ENCODE data around the gene ORAI2.
"Not testable (repeated sequence)": the region's sequence is repeated elsewhere in the genome, so short reads cannot be mapped to it uniquely, and the experiment has no call there.

The ORAI2 gene

DNA sequence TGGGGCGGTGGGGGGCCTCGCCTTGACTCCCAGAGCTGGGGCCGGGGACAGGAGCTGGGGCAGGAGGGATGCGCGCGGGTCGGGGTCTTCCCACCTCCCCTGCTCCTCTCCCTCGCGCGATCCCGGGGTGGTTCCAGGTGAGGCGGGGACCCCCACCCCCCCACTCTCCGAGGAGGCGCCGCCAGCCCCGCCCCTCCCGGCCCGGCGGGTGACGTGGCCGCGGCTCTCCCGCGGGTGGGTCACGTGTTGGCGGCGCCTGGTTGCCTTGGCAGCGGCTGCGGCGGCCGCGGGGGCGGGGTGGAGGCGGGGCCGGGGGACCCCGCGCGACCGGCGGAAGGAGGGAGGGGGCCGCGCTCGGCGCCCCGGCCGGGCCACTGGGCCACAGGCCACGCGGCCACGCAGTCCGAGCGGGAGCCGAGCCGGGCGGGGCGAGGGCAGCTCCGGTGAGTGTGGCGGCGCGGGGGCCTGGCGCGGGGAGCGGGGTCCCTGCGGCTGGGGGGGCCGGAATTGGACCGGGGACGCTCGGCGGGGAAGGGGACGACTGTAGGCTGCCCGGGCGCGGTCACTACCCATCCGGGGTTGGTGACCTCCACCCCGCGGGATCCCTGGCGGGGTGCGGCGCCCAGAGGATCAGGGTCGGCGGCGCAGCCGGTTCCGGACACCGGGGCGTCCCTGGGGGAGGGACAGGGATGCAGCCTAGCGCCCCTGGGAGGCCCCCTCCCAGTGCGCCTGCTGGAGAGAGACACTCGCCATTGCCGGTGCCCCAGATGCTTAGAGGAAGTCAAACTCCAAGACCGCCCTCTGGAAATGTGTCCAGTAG, at the start of gene ORAI2:
ORAI2 (plus strand) TSS at position 357 of the 820 bp plus-strand sequence. CDS start 5,382 bp downstream, outside the sequence.
- no peak for DNase-seq

DNA sequence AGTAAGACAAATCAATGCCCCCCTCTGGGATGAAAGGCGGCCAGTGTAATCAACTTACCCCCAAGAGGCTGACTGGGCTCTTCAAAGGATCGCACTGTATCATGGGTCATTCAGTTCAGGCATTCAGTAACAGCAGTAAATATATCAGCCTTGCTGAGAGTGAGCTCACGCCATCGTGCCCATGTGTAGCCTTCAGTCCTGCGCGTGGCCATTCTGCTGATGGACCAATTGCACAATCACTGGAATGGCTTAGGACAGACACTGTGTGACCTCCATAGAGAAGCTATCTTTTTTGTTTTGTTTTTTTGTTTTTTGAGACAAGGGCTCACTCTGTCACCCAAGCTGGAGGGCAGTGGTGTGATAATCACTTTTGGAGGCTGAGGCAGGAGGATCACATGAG, 46.3 kb upstream of the ORAI2 start:
- no peak for DNase-seq

DNA sequence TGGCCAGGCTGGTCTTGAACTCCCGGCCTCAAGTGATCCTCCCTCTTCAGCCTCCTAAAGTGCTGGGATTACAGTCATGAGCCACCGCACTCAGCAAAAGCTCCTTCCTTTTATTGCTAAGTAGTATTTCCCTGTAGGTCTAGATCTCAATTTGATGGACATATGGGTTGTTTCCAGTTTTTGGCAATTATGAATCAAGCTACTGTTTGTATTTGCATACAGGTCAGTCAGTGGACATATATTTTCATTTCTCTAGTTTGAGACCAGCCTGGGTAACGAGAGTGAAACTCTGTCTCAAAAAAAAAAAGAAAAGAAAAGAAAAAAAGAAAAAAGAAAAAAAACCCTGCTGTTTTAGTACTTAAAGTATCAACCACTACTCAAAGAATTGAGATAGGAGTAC, 43.6 kb upstream of the ORAI2 start:
- no peak for DNase-seq

DNA sequence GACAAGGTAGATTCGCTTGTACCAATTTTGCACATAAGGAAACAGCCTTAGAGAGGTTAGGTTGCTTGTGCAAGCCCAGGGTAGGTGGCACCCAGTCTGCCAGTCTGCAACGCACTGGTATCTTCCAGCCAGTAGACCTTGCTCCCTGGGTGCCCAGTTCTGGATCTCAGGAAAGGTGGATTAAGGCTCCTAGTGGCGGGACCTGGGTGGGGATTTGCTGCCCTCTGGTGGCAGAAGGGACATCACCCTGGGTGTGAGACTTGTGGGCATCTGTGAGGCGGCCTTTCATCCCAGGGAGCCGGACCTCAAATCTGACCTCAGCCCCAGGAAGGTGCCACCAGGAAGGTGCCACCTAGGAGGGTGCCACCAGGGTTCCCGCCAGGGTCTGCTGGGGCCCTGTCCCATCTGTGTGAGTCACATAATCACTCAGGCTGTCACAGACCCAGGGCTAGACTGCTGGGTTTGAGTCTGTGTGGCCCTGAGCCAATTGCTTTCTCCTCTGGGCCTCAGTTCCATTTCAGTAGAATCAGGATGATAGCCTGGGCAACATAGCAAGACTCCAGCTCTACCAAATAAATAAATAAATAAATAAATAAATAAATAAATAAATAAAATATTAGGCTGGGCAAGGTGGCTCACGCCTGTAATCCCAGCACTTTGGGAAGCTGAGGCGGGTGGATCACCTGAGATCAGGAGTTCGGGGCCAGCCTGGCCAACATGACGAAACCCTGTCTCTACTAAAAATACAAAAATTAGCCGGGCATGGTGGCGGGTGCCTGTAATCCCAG, 42.5 kb upstream of the ORAI2 start:
- DNase-seq, result peak; percentile 45

DNA sequence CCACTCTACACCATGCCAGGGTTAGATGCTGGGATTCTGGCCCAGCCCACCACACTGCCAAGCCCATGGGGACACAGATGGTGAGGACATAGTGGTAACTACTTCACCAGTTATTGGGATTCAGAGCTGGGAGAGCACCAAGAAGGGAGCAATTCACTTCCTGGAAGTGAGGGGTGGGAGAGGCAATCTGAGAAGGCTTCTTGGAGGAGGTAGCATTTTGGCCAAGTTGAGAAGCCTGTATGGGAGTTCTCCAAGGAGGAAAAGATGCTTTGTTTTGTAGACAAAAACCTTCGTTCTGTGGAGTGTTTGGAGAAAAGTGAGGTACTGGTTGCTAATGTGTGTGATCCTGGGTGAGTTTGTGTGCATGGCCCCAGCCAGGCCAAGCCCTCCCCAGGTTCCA, 41.0 kb upstream of the ORAI2 start:
- DNase-seq, result no peak

DNA sequence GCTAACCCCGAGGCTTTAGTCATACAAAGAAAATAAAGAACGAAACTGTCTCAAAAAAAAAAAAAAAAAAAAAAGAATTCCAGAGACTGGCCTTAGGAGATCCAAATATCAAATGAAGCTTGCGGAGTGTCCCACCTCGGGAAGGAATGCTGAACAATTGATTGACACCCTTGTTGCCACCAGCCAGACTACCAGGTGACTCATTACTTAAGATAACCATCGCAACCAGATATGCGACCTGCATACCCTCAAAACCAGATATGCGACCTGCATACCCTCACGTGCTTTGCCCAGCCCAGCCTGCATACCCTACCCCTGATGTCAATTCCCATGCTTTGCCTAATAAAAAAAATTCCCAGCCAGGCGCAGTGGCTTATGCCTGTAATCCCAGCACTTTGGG, 39.9 kb upstream of the ORAI2 start:
- no peak for DNase-seq

DNA sequence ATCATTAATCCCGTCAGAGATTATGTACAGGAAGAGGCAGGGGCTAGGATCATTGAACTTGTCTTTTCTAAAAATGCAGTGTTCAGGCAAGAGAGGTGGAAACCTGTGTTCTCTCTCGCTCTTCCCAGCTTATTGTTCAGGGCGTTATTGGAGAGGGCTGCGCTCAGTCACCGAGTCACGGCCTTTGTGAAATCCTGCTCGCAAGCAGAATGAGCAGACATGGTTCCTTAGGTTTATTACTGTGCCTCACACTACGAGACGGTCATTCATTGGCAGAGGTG, 37.8 kb upstream of the ORAI2 start:
- DNase-seq, result no peak

DNA sequence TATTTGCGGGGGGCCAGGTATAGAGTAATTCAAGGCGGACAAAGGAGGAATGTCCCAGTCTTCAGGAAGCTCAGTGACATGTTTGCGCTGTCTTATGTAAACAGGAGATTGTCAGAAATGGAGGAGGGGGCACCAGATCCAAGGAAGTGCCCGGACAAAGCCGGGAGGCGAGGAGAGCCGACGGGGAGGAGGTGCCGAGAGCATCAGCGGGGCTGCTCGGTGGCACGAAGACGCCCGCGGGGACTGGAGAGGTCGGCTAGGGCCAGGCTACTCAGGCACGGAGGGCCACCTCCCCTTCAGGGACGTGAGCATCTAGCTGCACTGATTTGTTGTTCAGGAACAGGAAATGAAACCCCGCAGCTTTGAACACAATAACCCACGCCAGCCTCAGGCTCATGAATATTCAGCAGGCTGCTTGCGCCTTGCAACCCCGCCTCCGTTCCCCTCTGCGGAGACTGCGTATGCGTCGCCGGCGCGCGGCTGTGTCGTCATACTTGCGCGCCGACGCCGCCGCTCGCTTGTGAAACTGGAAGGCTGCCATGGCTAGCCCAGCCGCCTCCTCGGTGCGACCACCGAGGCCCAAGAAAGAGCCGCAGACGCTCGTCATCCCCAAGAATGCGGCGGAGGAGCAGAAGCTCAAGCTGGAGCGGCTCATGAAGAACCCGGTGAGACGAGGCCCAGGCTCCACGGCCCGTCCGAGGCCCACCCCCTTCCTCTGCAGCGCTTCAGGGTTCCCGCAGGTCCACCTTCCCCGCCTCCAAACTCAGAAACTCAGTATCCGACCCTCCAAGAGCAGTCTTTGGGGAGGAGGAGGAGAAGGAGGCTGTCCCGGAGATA, 37.3 kb upstream of the ORAI2 start, which contains the start of gene PRKRIP1:
PRKRIP1 (plus strand) TSS at position 491 of the 837 bp plus-strand sequence; CDS start at position 540, 49 bp downstream.
- peak; percentile 89 for DNase-seq

DNA sequence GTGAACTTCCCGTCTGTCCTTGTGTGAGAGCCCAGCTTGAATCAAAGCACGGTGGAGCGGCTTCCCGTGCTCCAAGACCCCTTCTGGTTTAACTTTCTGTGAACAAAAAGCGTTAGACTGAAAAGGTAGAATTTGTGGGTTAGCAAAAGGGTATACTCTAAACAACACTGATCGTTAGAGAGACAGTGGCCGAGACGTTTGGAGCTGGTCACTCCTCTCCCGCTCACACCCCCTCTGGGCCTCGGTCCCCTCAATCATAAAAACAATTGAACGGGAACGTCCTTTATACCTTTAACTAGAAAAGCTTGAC, 36.7 kb upstream of the ORAI2 start:
- DNase-seq, result no peak

DNA sequence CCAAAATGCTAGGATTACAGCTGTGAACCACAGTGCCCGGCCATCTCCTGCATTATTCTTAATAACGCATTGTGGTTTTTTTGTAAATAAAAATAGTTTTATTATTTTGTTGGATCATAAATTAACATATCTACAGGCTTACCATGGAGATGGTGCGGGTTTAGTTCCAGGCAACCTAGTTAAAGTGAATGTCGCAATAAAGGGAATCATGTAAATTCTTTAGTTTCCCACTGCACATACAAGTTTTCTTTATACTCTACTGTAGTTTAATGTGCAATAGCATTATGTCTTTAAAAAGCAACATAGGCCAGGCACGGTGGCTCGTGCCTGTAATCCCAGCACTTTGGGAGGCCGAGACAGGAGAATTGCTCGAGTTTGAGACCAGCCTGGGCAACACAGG, 34.8 kb upstream of the ORAI2 start:
- no peak for DNase-seq

DNA sequence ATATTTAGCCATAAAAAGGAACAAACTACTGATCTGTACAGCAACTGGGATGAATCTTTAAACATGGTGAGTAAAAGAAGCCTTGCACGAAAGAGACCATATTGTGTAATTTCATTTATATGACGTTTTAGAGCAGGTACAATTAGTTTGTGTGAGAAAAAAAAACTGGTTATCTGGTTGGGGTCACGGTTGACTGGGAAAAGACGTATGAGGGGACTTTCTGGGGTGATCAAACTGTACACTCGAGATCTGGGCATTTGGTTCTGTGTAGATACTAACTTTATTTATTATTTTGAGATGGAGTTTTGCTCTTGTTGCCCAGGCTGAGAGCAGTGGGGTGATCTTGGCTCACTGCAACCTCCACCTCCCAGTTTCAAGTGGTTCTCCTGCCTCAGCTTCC, 33.0 kb upstream of the ORAI2 start:
- DNase-seq, result no peak

DNA sequence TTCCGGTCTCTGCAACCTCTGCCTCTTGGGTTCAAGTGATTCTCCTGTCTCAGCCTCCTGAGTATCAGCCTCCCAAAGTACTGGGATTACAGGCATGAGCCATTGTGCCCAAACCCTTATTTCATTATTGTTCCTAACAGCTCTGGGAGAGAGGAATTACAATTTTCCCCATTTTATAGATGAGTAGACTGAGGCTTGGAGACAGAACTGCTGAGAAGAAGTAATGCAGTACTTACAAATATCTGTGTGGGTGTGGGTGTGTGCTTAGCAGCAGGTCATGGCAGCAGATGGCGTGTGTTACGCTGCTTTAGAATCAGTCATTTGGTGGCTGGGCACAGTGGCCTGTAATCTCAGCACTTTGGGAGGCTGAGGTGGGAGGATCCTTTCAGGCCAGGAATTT, 29.8 kb upstream of the ORAI2 start:
- no peak for DNase-seq

DNA sequence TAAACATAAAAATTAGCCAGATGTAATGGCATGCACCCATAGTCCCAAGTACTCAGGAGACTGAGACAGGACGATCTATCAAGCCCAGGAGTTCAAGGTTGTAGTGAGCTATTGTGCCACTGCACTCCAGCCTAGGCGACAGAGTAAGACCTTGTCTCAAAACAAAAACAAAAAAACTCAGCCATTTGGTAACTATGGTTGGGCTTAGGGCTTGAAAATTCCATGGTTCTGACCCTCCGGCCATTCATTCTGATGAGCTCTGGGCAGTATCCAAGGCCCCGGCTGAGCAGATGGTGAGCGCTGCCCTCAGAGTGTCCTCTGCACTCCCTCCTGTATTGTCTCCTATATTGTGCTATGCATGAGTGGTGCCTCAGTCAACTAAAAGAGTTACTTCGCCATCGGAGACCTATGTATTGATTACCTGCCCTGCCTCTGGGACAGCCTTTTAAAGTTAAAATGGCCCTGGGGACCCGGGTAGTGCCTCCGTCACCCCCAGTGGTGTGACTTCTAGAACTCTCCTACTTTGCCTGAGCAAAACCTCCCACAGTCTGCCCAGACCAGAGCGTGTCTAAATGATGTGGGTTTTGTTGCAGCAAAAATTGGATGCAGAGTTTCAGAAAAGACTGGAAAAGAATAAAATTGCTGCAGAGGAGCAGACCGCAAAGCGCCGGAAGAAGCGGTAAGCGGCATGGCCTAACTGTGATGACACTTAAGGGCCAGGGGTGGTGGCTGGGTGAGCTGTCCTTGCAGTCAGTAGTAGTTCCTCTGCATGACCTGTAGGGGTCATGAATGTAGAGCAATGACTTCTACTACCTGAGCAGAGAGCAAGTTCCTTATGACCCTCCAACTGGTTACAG, 29.1 kb upstream of the ORAI2 start:
- DNase-seq, result peak; percentile 59

DNA sequence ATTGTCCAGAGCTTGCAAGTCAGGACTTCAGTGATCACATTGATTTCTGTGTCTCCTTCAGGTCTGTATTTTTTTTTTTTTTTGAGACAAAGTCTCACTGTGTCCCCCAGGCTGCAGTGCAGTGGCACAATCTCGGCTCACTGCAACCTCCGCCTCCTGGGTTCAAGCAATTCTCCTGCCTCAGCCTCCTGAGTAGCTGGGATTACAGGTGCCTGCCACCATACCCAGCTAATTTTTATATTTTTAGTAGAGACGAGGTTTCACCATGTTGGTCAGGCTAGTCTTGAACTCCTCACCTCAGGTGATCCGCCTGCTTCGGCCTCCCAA, 28.6 kb upstream of the ORAI2 start:
- not testable (repeated sequence) for DNase-seq

DNA sequence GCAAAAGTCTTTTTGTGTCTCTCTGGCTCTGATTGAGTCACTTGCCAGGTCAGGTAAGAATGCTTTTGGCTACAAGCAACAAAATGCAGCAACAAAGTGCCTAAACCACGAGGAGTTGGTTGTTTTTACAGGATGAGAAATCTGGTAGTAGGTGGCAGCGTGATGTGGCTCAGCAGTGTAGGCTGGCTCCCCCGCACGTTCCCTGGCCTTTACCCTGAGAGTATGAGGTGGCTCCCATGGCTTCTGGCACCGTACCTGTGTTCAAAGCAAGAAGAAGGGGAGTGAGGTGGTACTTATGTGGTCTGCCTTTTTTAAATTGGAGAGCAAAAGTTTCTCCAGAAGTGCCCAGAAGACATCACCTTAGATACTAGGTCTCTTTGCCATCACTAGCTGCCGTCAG, 25.5 kb upstream of the ORAI2 start:
- DNase-seq, result no peak

DNA sequence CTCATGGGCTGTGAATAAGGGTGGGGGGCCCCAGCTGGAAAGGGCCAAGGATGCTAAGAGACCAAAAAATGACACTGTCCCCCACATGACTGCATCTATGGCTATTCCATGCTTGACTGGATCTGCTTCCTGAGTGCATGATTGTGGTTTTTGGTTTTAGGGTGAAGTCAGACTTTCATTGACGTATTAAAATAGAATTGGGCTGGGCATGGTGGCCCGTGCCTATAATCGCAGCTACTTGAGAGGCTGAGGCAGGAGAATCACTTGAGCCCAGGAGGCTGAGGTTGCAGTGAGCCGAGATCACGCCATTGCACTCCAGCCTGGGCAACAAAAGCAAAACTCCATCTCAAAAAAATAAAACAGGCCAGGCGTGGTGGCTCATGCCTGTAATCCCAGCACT, 24.8 kb upstream of the ORAI2 start:
- DNase-seq, result not testable (repeated sequence)

DNA sequence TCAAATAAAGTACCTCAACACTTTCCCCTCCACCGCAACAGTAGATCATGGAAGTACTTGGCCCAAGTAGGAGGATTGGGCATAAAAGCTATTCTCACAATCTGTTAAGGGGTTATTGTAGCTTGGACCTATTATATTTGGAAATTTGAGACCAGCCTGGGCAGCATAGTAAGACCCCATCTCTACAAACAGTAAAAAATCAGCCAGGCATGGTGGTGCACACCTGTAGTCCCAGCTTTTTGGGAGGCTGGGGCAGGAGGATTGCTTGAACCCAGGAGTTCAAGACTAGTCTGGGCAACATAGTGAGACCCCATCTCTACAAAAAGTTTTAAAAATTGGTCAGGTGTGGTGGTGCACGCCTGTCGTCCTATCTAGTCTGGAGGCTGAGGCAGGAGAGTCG, 24.0 kb upstream of the ORAI2 start:
- no peak for DNase-seq

DNA sequence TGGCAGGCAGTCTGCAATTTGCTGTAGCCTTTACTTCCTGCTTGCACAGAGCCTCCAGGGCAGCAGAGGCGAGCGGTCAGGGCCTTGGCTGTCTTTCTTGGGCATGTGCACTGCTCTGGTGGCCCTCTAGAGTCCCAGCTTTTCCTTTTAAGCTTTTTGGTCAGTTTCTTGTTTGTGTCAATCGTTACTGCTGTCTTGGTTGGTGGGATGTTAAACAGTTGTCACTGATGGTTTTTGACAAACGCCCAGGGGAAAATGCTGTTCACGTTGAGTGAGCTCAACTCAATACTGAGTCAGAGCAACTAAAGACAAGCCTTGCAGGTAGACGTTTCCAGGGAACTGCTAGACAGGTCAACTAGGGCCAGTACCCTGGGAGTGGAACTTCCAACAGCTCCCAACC, 23.3 kb upstream of the ORAI2 start:
- no peak for DNase-seq

DNA sequence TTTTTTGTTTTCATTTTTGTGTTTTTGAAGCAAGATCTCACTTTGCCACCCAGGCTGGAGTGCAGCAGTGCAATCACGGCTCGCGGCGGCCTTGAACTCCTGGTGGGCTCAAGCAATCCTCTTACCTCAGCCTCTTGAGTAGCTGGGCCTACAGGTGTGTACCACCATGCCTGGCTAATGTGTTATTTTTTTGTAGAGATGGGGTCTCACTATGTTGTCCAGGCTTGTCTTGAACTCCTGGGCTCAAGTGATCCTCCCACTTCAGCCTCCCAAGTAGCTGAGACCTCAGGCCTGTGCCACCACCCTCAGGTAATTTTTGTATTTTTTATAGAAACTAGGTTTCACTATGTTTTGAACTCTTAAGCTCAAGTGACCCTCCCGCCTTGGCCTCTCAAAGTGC, 22.5 kb upstream of the ORAI2 start:
- DNase-seq, result no peak

DNA sequence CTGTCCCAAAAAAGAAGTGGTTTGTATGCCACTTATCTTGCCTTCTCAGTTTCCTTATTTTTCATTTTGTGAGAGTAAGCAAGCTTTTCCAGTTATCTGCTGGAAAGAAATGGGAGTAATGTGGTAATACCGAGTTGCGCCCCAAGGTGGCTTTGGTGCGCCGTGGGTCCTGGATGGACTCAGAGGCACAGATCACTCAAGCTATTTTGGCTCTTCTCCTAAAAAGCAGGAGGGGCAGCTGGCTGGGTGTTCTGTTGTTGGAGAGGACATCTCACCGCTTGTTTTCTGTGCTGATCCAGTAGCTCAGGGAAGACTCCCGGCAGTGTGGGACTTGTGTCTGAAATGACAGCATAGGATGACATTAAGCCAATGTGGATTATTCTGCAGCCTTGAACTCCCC, 20.8 kb upstream of the ORAI2 start:
- DNase-seq, result peak; percentile 40

DNA sequence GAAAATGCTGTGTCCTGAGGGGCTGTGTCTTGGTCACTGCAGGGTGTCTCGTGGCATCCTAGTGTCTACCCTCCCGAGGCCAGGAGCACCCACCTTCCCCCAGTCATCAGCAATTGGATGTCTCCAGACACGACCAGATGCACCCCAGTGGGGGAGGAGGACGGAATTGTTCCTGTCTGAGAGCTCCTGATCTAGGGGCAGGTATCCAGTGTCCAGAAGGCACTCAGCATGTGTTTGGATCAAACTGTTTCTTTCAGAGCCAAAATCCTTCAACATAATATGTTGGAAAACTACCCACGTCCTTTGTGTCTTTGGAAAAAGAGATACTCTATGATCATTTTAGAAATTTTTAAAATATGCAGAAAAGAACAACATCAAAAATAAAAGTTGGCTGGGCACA, 20.3 kb upstream of the ORAI2 start:
- no peak for DNase-seq

DNA sequence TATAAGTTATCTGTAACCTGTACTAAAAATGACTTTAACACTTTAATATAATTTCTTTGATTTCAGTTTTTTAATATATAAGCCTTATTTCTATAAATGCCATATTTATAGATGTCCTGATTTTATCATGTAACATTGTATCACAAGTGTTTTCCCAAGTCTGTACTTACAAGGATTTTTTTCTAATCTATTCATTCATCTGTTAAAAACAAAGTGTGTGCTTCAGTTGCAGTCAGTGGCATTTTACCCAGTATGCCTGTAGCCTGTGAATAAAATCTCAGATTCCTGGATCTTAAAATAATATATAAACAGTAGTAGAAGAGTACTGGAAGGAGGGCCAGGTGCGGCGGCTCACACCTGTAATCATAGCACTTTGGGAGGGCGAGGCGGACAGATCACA, 19.8 kb upstream of the ORAI2 start:
- no peak for DNase-seq

DNA sequence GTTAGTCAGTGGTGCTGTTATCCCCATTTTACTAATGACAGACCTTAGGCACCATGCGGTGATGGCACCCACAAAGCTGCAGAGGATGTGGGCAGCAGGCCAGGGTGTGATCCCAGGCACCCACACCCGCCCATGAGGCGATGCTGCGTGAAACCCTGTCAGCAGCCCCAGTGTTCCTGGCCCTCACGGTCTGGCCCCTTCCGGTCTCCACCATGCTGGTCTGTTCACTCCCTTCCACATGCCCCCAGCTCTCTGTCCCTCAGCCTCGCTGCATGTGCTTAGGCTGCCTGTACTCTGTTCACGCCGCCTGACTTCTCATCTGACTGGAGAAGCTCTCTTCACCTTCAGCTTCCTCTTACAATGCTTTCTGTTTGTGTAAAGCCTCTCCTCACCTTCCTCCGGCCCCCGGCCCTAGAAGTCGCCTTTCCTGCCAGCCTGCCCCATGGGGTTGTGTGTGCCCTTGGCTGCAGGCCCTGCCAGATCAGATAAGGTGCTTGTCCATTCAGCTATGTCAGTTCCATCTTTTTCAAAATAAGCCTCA, 17.6 kb upstream of the ORAI2 start:
- no peak for DNase-seq

Data from DMS 273 treated with DMSO at 0.1 percent for 48 hours (cell line).